ENCODE results near the gene TMEM14A.

The TMEM14A gene

GRCh38 chr6:52736145-52736544 lies 65.2 kb downstream of the TMEM14A start:
- peaks cover 22% of the 10 kb centered on the region for H3K4me1 ChIP-seq (ENCODE audit: insufficient read depth, low read length)
- 93% methylated on average over 1 of the region's 1 CpG for WGBS
- H3K36me3 ChIP-seq (ENCODE audit: insufficient read depth, low read length) = no peaks in the 10 kb centered on the region
- no peaks in the 10 kb centered on the region for H3K27me3 ChIP-seq (ENCODE audit: insufficient read depth, low read length)
- H3K9me3 ChIP-seq (ENCODE audit: insufficient read depth, low read depth, low read length) = no peaks in the 10 kb centered on the region; the same call in 1 of the 2 replicates
- peak overlapping the region; percentile 45; the same call in 1 of the 2 replicates for H3K27ac ChIP-seq (ENCODE audit: low read depth, low read length)
- H3K9ac ChIP-seq (ENCODE audit: low read depth, low read length) = no peak overlapping the region
- H3K4me3 ChIP-seq (ENCODE audit: low read length) = no peak overlapping the region

All from HUES64 (cell line).